NCI-H748 (cell line): ENCODE data around the gene MKX.

Experiments
- DNase-seq: peaks from one replicate; lab custom pipeline; 2025; ENCODE audit not compliant: unreplicated experiment; lab: John Stamatoyannopoulos, UW

Gene MKX

GRCh38 chr10:27742195-27743011 is 3.2 kb downstream of the MKX start:
- peak; percentile 61 for DNase-seq

GRCh38 chr10:27741173-27742091 is 4.2 kb downstream of the MKX start:
- DNase-seq = no peak

GRCh38 chr10:27736396-27736795 is 9.2 kb downstream of the MKX start:
- no peak for DNase-seq

GRCh38 chr10:27730041-27730440 is 15.6 kb downstream of the MKX start:
- no peak for DNase-seq

GRCh38 chr10:27728338-27728737 is 17.3 kb downstream of the MKX start:
- no peak for DNase-seq

- no peak for DNase-seq
Observed at GRCh38 chr10:27724287-27724686, 21.3 kb downstream of the MKX start.

- DNase-seq = no peak
Observed at GRCh38 chr10:27723436-27723835, 22.2 kb downstream of the MKX start.

- no peak for DNase-seq
Observed at GRCh38 chr10:27720529-27720928, 25.1 kb downstream of the MKX start.

- no peak for DNase-seq
Observed at GRCh38 chr10:27719052-27719451, 26.6 kb downstream of the MKX start.

- DNase-seq = no peak
Observed at GRCh38 chr10:27717861-27718260, 27.8 kb downstream of the MKX start.

GRCh38 chr10:27717224-27717623 is 28.4 kb downstream of the MKX start:
- DNase-seq = no peak

GRCh38 chr10:27716521-27716920 is 29.1 kb downstream of the MKX start:
- DNase-seq = no peak

- no peak for DNase-seq
Observed at GRCh38 chr10:27715505-27715904, 30.1 kb downstream of the MKX start.

GRCh38 chr10:27714349-27714748 is 31.3 kb downstream of the MKX start:
- no peak for DNase-seq

- DNase-seq = no peak
Observed at GRCh38 chr10:27713941-27714340, 31.7 kb downstream of the MKX start.

GRCh38 chr10:27710014-27710413 is 35.6 kb downstream of the MKX start:
- no peak for DNase-seq

GRCh38 chr10:27709304-27709703 is 36.3 kb downstream of the MKX start:
- no peak for DNase-seq

GRCh38 chr10:27701938-27702537 is 43.6 kb downstream of the MKX start:
- DNase-seq = no peak

GRCh38 chr10:27699776-27700175 is 45.8 kb downstream of the MKX start:
- no peak for DNase-seq

GRCh38 chr10:27698961-27699360 is 46.7 kb downstream of the MKX start:
- no peak for DNase-seq

- DNase-seq = no peak
Observed at GRCh38 chr10:27696466-27696865, 49.2 kb downstream of the MKX start.

- no peak for DNase-seq
Observed at GRCh38 chr10:27695706-27696105, 49.9 kb downstream of the MKX start.
